T-helper 1 cell treated with Interleukin-12 subunit alpha and Interleukin-12 subunit beta and Interleukin-4 antibody, amounts not matched to agents 30 μg/mL and 1 μg/mL, for 36 hours (primary cell): ENCODE data around the gene DDAH1.
"Not testable (repeated sequence)": the region's sequence is repeated elsewhere in the genome, so short reads cannot be mapped to it uniquely, and the experiment has no call there.

Experiments used
- H3K27ac Mint-ChIP-seq: one replicate; pipeline ENCODE4 v1.8.0; 2021; ENCODE audit warnings: mild to moderate bottlenecking, mixed read lengths
- H3K27me3 Mint-ChIP-seq: one replicate; pipeline ENCODE4 v1.8.0; 2021; ENCODE audit warnings: low read depth, mixed read lengths
- H3K36me3 Mint-ChIP-seq: one replicate; pipeline ENCODE4 v1.8.0; 2021; ENCODE audit warnings: low read depth, mixed read lengths
- H3K4me1 Mint-ChIP-seq: one replicate; pipeline ENCODE4 v1.8.0; 2021; ENCODE audit warnings: low read depth, mixed read lengths
- H3K4me3 Mint-ChIP-seq: one replicate; pipeline ENCODE4 v1.8.0; 2021; ENCODE audit warnings: mild to moderate bottlenecking, moderate library complexity, mixed read lengths
- H3K9me3 Mint-ChIP-seq: one replicate; pipeline ENCODE4 v1.8.0; 2021; ENCODE audit warnings: mixed read lengths

DDAH1 gene

DNA sequence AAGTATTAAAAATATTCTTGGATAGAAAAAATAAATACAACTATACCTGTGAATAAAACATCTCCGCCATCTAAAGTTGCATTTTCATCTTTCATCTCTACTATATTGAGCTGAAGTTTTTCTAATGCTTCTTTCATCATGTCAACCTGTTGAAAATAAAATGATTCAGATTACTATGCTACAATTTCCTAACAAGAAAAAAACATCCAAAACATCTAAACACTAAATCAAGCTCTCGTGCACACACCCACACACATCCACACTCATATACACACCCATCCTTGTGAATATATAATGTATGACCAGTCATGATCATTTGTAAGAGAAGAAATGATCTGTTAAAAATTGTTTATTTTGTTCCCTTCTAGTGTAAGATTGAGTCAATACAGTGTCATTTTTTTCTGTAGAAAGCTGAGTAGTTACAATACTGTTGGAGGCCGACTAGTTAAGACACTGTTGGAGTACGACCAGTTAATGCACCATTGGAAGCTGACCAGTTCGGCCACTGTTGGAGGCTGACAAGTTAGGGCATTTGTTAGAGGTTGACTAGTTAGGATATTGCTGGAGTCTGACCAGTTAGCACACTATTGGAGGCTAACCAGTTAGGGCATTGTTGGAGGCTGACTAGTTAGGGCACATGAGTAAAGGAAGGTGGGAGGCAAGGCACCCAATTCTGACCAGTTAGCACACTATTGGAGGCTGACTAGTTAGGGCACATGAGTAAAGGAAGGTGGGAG, 106.1 kb downstream of the DDAH1 start:
- no peak overlapping the region for H3K27ac Mint-ChIP-seq
- no peaks in the 10 kb centered on the region for H3K9me3 Mint-ChIP-seq
- no peaks in the 10 kb centered on the region for H3K4me1 Mint-ChIP-seq
- H3K27me3 Mint-ChIP-seq, result peaks cover 34% of the 10 kb centered on the region
- no peaks in the 10 kb centered on the region for H3K36me3 Mint-ChIP-seq
- H3K4me3 Mint-ChIP-seq, result no peak overlapping the region

DNA sequence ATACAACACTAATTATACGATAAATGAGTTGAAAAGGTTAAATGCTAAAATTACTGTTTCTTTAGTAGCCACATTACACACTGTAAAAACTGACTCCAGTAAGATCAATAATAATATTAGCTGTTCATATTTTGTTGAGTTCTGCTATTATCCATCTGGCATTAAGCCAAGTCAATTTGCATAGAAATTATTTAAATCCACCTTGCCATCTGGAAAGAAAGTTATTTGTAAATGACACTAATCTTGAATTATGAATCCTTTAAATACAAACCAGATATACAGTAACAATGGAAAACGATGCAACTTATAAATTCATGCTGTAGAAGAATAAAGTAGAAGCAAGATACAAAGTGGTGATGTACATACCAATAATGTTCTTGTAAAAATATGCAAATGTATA, 107.1 kb downstream of the DDAH1 start:
- H3K4me3 Mint-ChIP-seq, result no peak overlapping the region
- no peaks in the 10 kb centered on the region for H3K36me3 Mint-ChIP-seq
- peaks cover 37% of the 10 kb centered on the region for H3K27me3 Mint-ChIP-seq
- H3K27ac Mint-ChIP-seq, result no peak overlapping the region
- H3K4me1 Mint-ChIP-seq, result no peaks in the 10 kb centered on the region
- no peaks in the 10 kb centered on the region for H3K9me3 Mint-ChIP-seq

DNA sequence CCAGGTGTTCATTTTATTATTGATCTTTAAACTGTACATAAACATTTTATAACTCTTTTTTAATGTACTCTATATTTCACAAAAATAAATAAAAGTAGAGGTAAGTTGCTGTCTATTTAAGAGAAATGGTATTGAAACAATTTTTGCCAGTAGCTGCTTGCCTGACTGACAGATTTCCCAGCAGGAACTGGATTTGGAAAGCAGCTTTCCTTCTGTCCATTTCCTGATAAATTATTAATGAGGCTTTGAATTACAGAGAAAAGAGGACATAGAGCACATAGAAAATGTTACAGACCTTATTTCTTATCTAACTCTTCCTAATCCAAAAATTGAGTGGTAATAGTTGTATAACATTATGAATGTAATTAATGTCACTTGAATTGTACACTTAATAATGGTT, 108.8 kb downstream of the DDAH1 start:
- Mint-ChIP-seq H3K36me3 (no peaks in the 10 kb centered on the region), H3K27ac (no peak overlapping the region), H3K4me3 (no peak overlapping the region), H3K27me3 (peaks cover 28% of the 10 kb centered on the region), H3K9me3 (no peaks in the 10 kb centered on the region), H3K4me1 (no peaks in the 10 kb centered on the region)

DNA sequence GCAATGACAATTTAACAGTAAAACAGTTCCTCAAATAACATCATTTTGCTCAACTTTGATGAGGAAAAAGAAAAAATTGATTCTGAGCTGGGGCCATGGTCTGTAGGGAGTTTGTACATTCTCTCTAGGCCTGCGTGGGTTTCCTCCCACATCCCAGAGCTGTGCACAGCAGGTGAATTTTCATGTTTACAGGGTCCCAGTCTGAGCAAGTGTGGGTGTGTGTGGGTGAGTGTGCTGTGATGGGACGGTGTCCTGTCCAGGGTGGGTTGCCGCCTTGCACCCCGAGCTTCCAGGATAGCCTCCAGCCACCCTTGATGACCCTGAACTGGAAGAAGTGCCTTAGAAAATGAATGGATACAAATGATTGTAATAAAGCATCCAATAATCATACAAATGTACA, 112.9 kb downstream of the DDAH1 start:
- Mint-ChIP-seq H3K4me1 (no peaks in the 10 kb centered on the region), H3K27ac (no peak overlapping the region), H3K27me3 (peaks cover 14% of the 10 kb centered on the region), H3K36me3 (no peaks in the 10 kb centered on the region), H3K4me3 (no peak overlapping the region), H3K9me3 (no peaks in the 10 kb centered on the region)

DNA sequence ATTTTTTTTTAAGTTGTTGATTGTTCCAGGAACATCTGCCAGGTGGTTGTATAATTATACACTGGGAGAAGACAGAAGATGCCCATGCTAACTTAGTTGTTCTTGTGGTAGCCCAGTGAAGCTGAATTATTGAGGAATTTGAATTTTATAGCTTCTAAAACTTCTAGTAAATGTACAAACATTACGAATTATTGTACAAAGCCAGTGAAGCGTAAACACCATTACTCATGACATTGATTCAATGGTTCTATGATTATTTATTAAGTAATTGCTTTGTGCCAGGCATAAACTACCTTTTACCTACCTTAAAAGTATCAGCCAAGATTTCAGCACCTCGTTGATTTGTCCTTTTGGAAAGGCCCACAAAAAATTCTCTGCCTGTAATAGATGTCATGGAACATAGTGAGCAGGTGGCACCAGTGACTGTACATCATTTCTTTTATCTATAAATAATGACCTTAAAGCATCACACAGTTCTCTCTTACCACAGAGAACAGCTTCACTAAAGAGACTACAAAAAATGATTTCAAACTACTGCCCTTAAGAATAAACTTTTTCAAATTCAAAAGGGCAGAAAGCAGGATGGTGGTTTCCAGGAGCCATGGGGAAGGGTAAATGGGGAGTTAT, 113.6 kb downstream of the DDAH1 start:
- Mint-ChIP-seq H3K27ac (no peak overlapping the region), H3K27me3 (peaks cover 14% of the 10 kb centered on the region), H3K36me3 (no peaks in the 10 kb centered on the region), H3K4me3 (no peak overlapping the region), H3K4me1 (no peaks in the 10 kb centered on the region), H3K9me3 (no peaks in the 10 kb centered on the region)

DNA sequence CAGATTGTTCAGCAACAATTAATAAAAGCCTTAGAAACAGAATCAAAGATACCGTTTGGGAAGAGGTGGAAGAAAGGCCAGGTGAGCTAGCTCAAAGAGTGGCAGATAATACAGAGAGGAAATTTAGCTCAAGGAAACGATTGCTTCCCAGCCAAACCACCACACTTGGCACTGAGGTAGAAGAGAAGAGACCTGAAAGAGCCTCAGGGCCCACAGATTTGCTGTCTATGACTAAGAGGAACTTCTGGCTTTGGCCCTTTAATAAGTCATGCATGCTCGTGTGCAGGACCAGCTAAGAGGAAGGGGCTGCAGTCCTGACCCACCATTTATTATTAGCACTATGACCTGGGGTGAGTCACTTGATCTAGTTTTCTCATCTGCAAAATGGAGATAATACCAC, 115.7 kb downstream of the DDAH1 start:
- Mint-ChIP-seq H3K4me3 (no peak overlapping the region), H3K36me3 (no peaks in the 10 kb centered on the region)

DNA sequence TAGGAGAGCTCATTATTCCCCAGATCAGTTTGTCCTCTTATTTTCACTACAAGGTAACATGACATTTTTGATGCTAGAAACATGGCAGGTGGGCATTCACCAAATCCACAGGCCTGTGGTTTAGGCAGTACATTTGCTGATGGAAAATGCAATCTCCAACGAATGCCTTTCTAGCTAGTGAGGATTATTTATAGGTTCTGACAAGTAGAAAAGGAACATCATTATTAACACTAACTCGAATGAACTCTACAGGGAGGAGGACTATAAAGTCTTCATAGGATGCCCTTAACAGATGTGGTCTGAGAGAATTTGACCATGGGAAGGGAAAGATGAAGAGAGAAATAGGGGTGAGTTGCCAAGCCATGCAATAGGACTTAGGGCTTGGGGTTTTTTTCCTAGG, 117.1 kb downstream of the DDAH1 start:
- no peaks in the 10 kb centered on the region for H3K4me1 Mint-ChIP-seq
- H3K36me3 Mint-ChIP-seq, result no peaks in the 10 kb centered on the region
- H3K4me3 Mint-ChIP-seq, result no peak overlapping the region
- no peak overlapping the region for H3K27ac Mint-ChIP-seq
- H3K27me3 Mint-ChIP-seq, result no peaks in the 10 kb centered on the region
- no peaks in the 10 kb centered on the region for H3K9me3 Mint-ChIP-seq

More for the DNA sequence above, 115.7 kb downstream of the DDAH1 start:
- Mint-ChIP-seq H3K9me3 (no peaks in the 10 kb centered on the region), H3K27me3 (peaks cover 5% of the 10 kb centered on the region), H3K4me1 (no peaks in the 10 kb centered on the region), H3K27ac (no peak overlapping the region)

DNA sequence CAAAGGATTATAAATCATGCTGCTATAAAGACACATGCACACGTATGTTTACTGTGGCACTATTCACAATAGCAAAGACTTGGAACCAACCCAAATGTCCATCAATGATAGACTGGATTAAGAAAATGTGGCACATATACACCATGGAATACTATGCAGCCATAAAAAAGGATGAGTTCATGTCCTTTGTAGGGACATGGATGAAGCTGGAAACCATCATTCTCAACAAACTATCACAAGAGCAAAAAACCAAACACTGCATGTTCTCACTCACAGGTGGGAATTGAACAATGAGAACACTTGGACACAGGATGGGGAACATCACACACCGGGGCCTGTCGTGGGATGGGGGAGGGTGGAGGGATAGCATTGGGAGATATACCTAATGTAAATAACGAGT, 117.7 kb downstream of the DDAH1 start:
- not testable (repeated sequence) for H3K9me3 Mint-ChIP-seq, H3K4me3 Mint-ChIP-seq, H3K27me3 Mint-ChIP-seq, H3K4me1 Mint-ChIP-seq, H3K36me3 Mint-ChIP-seq, H3K27ac Mint-ChIP-seq

DNA sequence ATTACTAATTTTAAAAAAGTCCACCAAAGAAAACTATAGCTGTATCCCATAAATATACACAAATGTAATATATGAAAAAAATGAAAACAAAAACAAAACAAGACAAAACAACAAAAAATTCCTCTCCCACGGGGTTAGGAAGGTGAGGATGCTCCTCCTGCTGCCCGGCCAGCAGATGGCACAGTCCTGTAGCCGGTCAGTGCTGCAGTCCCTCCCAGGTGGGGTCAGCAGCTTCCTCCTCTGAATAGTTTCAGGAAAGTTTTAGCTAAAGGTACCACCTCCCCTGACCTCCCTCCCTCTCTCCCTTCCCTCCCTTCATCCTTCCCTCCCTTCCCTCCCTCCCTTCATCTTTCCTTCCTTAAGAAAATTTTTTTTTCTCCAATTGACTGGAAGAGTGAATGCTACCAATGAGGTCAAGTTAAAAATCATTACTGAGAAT, 120.7 kb downstream of the DDAH1 start:
- Mint-ChIP-seq H3K27ac (no peak overlapping the region), H3K27me3 (peaks cover 18% of the 10 kb centered on the region), H3K4me3 (no peak overlapping the region), H3K9me3 (no peaks in the 10 kb centered on the region), H3K4me1 (no peaks in the 10 kb centered on the region), H3K36me3 (no peaks in the 10 kb centered on the region)

DNA sequence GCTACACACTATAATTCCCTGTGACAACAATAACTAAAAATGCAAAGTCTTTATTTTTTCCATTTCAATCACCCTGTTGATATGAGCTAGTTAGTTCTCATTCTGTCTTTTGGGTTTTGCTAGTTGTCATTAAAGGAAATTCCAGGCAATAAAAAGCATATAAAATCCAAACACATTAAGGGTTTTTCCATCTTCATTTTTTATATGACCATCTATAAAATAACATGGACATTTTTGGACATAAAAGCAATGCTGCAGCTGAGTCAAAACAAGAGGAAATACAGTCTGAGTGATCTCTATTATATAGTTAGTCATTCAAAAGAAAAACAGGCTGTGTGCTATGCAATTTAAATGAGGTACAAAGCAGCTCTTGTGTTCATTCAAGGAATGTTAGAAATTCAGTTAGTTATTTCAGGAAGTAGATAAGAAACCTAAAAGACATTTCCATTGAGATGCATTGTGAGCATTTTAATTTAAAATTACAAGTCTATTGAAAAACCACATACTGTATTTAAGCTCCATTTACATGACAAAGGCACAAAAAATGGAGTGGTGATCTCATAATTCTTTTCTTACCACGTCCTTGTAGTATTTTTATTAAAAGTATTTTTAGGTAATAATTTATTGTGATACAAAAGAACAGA, 121.2 kb downstream of the DDAH1 start:
- Mint-ChIP-seq H3K36me3 (no peaks in the 10 kb centered on the region), H3K4me3 (no peak overlapping the region), H3K27ac (no peak overlapping the region)

DNA sequence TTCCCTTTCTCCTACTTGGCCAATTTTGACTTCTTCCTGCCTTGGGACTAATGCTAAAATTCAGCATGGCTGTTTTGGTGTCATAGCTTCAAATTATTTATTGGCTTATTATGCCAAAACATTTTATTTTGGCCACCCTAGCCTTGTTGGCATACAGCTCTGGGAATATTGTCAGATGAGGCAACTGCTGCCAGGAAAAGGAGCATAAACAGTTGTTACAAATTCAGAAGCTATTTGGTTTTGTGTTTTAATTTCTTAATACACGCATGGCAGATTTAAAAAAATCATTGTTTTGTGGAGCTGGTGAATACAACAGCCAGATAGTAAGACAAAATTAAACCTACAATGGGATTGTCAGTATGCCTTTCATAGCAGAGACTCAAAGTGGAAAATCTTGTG, 121.7 kb downstream of the DDAH1 start:
- Mint-ChIP-seq H3K4me1 (no peaks in the 10 kb centered on the region), H3K4me3 (no peak overlapping the region)

More for the DNA sequence above, 121.2 kb downstream of the DDAH1 start:
- H3K4me1 Mint-ChIP-seq, result no peaks in the 10 kb centered on the region
- H3K27me3 Mint-ChIP-seq, result peaks cover 22% of the 10 kb centered on the region
- H3K9me3 Mint-ChIP-seq, result no peaks in the 10 kb centered on the region

DNA sequence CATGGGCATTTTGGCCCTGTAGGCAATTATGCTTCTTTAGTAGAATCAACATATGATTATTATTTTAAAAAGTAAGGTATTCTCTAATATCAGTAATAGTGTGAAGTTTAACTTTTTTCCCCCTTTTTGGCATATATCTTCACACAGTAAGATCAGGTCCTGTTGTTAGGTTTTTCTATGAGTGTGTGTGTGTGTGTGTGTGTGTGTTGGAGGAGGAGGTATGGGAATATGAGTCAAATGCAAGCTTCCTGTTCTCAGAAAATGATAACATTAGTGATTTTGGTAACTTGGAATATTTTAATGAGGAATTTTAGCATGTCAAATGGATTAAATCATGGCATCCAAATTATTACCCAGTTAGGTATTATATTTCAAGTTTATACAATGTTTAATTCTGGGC, 122.8 kb downstream of the DDAH1 start:
- Mint-ChIP-seq H3K9me3 (no peaks in the 10 kb centered on the region), H3K4me1 (no peaks in the 10 kb centered on the region), H3K27ac (no peak overlapping the region), H3K4me3 (no peak overlapping the region), H3K36me3 (no peaks in the 10 kb centered on the region), H3K27me3 (peaks cover 28% of the 10 kb centered on the region)

More for the DNA sequence above, 121.7 kb downstream of the DDAH1 start:
- H3K36me3 Mint-ChIP-seq, result no peaks in the 10 kb centered on the region
- peaks cover 22% of the 10 kb centered on the region for H3K27me3 Mint-ChIP-seq
- H3K27ac Mint-ChIP-seq, result no peak overlapping the region
- H3K9me3 Mint-ChIP-seq, result no peaks in the 10 kb centered on the region

DNA sequence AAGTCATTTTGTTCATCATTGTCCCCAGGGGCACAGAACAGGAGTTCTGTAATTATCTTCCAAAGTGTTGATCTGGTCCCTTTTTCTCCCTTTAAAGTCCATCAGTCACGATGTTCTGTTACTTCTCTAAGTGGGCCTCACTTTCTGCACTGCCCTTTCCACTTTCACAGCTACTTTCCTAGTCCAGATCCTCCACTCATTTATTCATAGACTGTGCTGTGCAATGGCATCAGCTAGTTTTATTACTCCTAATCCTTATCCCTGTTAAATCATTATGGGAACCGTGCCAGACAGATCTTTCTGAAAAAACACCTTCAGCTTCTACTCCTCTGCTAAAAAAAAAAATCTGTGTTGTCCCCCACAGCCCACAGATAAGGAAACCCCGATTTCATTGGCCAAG, 124.5 kb downstream of the DDAH1 start:
- Mint-ChIP-seq H3K27me3 (peaks cover 41% of the 10 kb centered on the region), H3K4me1 (no peaks in the 10 kb centered on the region), H3K4me3 (no peak overlapping the region), H3K36me3 (no peaks in the 10 kb centered on the region), H3K9me3 (no peaks in the 10 kb centered on the region), H3K27ac (no peak overlapping the region)

DNA sequence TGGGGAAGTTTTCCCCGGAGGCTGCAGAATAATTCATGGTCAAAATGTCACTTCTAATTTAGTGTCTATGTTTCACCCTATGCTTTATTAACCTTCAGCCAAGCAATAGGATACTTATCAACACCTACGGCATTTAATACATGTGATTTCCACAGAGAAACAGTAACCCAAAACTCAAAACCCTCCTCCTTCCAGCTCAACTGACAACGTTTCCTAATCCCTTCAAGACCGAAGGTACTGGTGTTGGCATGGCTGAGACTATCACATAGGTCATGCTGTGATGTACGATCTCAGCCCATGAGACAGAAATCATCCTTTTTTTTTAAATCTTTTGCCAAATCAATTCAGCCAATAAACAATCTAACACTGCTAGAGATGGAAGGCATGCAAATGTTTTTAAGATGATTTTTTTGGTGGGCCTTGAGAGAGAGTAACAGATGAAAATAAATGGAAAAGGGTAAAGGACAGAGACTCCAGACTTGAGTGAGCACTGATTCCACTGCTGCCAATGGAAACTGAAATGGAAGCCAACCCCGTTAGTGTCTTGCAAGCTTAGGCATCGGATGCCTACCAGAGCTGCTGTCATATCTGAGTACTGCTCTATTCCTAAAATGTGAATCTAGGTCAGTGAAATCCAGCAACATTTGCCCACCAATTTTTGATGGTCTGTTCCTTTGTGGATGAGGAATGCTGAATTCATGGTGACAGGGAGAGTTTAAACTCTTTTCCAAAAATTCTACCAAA, 125.1 kb downstream of the DDAH1 start:
- H3K27ac Mint-ChIP-seq, result no peak overlapping the region
- no peaks in the 10 kb centered on the region for H3K9me3 Mint-ChIP-seq

More for the DNA sequence above, 125.1 kb downstream of the DDAH1 start:
- Mint-ChIP-seq H3K27me3 (peaks cover 41% of the 10 kb centered on the region), H3K4me3 (no peak overlapping the region), H3K4me1 (peaks cover 2% of the 10 kb centered on the region), H3K36me3 (no peaks in the 10 kb centered on the region)
